PC-3 (cell line): ENCODE data around the gene ARHGAP26. TPM values are rescaled to one million over a fixed set of nuclear protein-coding genes. Genes with fewer than 3 reads are reported as not detected.

Source experiments
- ATAC-seq: fragments of 200-7000 bp; cut with Tn5 transposase; 2 replicates; pipeline ENCODE4 v1.9.1; 2020; ENCODE audit warnings: mild to moderate bottlenecking, moderate library complexity
- BruUV-seq: library from RNA; stranded (reverse); fragments of 400-500 nt; replicated peaks from 2 replicates; lab custom pipeline; 2021; lab: Mats Ljungman, UMichigan
- CTCF ChIA-PET: fragments of 300-600 bp; sonication (Branson Sonifier 250); formaldehyde crosslinking; loops from one replicate; lab custom pipeline; 2022; ENCODE audit warnings: antibody characterized with exemption; lab: Charles Lee
- POLR2A ChIA-PET: fragments of 300-600 bp; sonication (Branson Sonifier 250); formaldehyde crosslinking; loops from one replicate; lab custom pipeline; 2022; ENCODE audit warnings: antibody characterized with exemption; ENCODE audit not compliant: unreplicated experiment; lab: Charles Lee
- DNase-seq: peaks from one replicate; pipeline ENCODE4 v3.0.0-alpha.2; 2015
- H2AFZ ChIP-seq: fragments of 300-600 bp; sonication (generic); 2 replicates; pipeline ENCODE4 v1.6.0; 2016; ENCODE audit warnings: antibody characterized with exemption, low read length
- H3F3A ChIP-seq: fragments of 300-600 bp; sonication (generic); one replicate; pipeline ENCODE4 v1.6.0; 2017; ENCODE audit warnings: antibody characterized with exemption, low read length, control low read depth, mild to moderate bottlenecking; ENCODE audit not compliant: unreplicated experiment
- H3K27ac ChIP-seq: fragments of 300-600 bp; sonication (generic); 2 replicates; pipeline ENCODE4 v1.5.1; 2016; ENCODE audit warnings: mild to moderate bottlenecking, low read length
- H3K27me3 ChIP-seq: fragments of 300-600 bp; sonication (generic); 2 replicates; pipeline ENCODE4 v1.6.1; 2016; ENCODE audit warnings: low read length, mixed read lengths
- H3K36me3 ChIP-seq: fragments of 300-600 bp; sonication (generic); 2 replicates; pipeline ENCODE4 v1.6.1; 2016; ENCODE audit warnings: low read depth, mixed run types, low read length, mixed read lengths
- H3K4me1 ChIP-seq: fragments of 300-600 bp; sonication (generic); 2 replicates; pipeline ENCODE4 v1.5.1; 2016; ENCODE audit warnings: low read length; ENCODE audit not compliant: insufficient read depth
- H3K4me2 ChIP-seq: fragments of 300-600 bp; sonication (generic); 2 replicates; pipeline ENCODE4 v1.6.0; 2016; ENCODE audit warnings: low read length
- H3K4me3 ChIP-seq: fragments of 300-600 bp; sonication (generic); 2 replicates; pipeline ENCODE4 v1.5.1; 2016; ENCODE audit warnings: mild to moderate bottlenecking, low read length, mixed read lengths
- H3K79me2 ChIP-seq: fragments of 300-600 bp; sonication (generic); 2 replicates; pipeline ENCODE4 v1.6.1; 2017; ENCODE audit warnings: low read length, mixed read lengths
- H3K9ac ChIP-seq: fragments of 300-600 bp; sonication (generic); 2 replicates; pipeline ENCODE4 v1.6.0; 2016; ENCODE audit warnings: mild to moderate bottlenecking, low read length
- H3K9me2 ChIP-seq: fragments of 300-600 bp; sonication (generic); replicated peaks from 2 replicates; pipeline ENCODE4 v1.6.1; 2016; ENCODE audit warnings: mixed run types, low read length, mixed read lengths
- H3K9me3 ChIP-seq: fragments of 300-600 bp; sonication (generic); 2 replicates; pipeline ENCODE4 v1.6.1; 2016; ENCODE audit warnings: low read length, mixed read lengths
- H4K20me1 ChIP-seq: fragments of 300-600 bp; sonication (generic); 2 replicates; pipeline ENCODE4 v1.6.1; 2016; ENCODE audit warnings: low read length, mixed read lengths
- EZH2 ChIP-seq: fragments of 300-600 bp; sonication (generic); IDR thresholded peaks from one replicate; pipeline ENCODE4 v1.6.1; 2017; ENCODE audit warnings: antibody characterized with exemption, mild to moderate bottlenecking, low read length; ENCODE audit not compliant: unreplicated experiment
- EZH2phosphoT487 ChIP-seq: fragments of 300-600 bp; sonication (generic); IDR thresholded peaks from 2 replicates; pipeline ENCODE4 v1.6.1; 2018; ENCODE audit warnings: mild to moderate bottlenecking, antibody characterized with exemption, low read length, borderline replicate concordance
- intact Hi-C: fragments of 100-400 bp; cut with micrococcal nuclease; formaldehyde crosslinking; loops from 2 replicates; pipeline ENCODE4 v1.9.0; 2023
- total RNA-seq: library from RNA; depleted of rRNA; stranded (reverse); fragments of >200 nt; gene quantifications from 2 replicates; pipeline ENCODE4 v1.2.3, GENCODE V29; 2014
- TF ChIP-seq, protein P1 (sequence below): fragments of 300-600 bp; sonication (generic); conservative IDR thresholded peaks from 2 replicates; pipeline ENCODE4 v1.5.1; 2017; ENCODE audit warnings: antibody characterized with exemption, low read depth, mild to moderate bottlenecking, low read length

Gene ARHGAP26
- total RNA-seq, 1 experiment from 2014 or later: 11.7 TPM

GRCh38 chr5:143029293-143029692 is 259.1 kb downstream of the ARHGAP26 start:
- Histone ChIP-seq H3K9me3 (no peaks in the 10 kb centered on the region), H4K20me1 (no peaks in the 10 kb centered on the region), H3K27ac (no peak overlapping the region), H3K4me3 (no peak overlapping the region), H3K4me1 (peaks cover 23% of the 10 kb centered on the region), H3F3A (no peaks in the 10 kb centered on the region), H3K79me2 (no peaks in the 10 kb centered on the region), H3K27me3 (no peaks in the 10 kb centered on the region), H3K4me2 (no peak overlapping the region), H3K9ac (no peak overlapping the region), H3K36me3 (no peaks in the 10 kb centered on the region), H3K9me2 (no peaks in the 10 kb centered on the region), H2AFZ (no peak overlapping the region)
- intact Hi-C loops: no loop called here
- no peak for DNase-seq
- CTCF ChIA-PET: no interaction called here
- TF ChIP-seq, protein P1, sequence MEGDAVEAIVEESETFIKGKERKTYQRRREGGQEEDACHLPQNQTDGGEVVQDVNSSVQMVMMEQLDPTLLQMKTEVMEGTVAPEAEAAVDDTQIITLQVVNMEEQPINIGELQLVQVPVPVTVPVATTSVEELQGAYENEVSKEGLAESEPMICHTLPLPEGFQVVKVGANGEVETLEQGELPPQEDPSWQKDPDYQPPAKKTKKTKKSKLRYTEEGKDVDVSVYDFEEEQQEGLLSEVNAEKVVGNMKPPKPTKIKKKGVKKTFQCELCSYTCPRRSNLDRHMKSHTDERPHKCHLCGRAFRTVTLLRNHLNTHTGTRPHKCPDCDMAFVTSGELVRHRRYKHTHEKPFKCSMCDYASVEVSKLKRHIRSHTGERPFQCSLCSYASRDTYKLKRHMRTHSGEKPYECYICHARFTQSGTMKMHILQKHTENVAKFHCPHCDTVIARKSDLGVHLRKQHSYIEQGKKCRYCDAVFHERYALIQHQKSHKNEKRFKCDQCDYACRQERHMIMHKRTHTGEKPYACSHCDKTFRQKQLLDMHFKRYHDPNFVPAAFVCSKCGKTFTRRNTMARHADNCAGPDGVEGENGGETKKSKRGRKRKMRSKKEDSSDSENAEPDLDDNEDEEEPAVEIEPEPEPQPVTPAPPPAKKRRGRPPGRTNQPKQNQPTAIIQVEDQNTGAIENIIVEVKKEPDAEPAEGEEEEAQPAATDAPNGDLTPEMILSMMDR: no peak
- TF ChIP-seq EZH2 (no peak), EZH2phosphoT487 (no peak)
- ATAC-seq: no peak
- POLR2A ChIA-PET: interaction anchor here (0.5 kb wide), 1 partner anchor 282 kb away, joined by 5 read pairs; no protein-coding TSS in a partner anchor
- no TSS peak for BruUV-seq

DNA sequence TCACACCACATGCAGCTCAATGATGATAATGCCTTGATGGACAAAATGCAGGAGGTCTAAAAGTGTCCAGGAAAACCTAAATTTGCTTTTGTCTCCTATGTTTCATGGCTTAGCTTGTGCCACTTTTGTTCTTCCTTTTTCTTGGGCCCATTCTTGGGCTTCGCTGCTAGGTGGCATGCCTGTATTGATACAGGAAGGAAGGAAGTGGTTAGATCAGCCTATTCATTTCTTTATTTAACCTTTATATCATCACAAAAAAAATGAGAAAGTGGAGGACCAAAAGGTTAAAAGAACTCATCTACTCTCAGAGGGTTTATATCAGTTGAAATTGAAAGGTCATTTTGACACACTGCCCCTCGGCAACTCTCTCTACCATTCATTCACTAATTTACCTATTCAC is 260.2 kb downstream of the ARHGAP26 start:
- no peak for ATAC-seq
- intact Hi-C loops: loop anchor here (5.0 to 10.0 kb wide), 2 partner anchors 284 to 372 kb away; partner anchors contain the start of gene NR3C1

More for the DNA sequence above, 260.2 kb downstream of the ARHGAP26 start:
- H3K79me2 ChIP-seq: no peaks in the 10 kb centered on the region
- H3K9ac ChIP-seq: no peak overlapping the region
- H3K9me2 ChIP-seq: no peaks in the 10 kb centered on the region
- H3K4me3 ChIP-seq: no peak overlapping the region
- no peak for DNase-seq
- H3K36me3 ChIP-seq: no peaks in the 10 kb centered on the region
- BruUV-seq: no TSS peak
- H3F3A ChIP-seq: no peaks in the 10 kb centered on the region
- no peaks in the 10 kb centered on the region for H4K20me1 ChIP-seq
- H3K9me3 ChIP-seq: no peaks in the 10 kb centered on the region
- no peaks in the 10 kb centered on the region for H3K27me3 ChIP-seq
- no peak overlapping the region for H3K27ac ChIP-seq
- ChIA-PET POLR2A (no interaction called here), CTCF (interaction anchor here (0.6 kb wide), 1 partner anchor 11 kb away, joined by 5 read pairs; no protein-coding TSS in a partner anchor)
- no peak overlapping the region for H3K4me2 ChIP-seq
- TF ChIP-seq EZH2phosphoT487: no peak
- TF ChIP-seq, protein P1: no peak
- TF ChIP-seq EZH2: no peak
- peaks cover 30% of the 10 kb centered on the region for H3K4me1 ChIP-seq
- H2AFZ ChIP-seq: no peak overlapping the region
